ENCODE measurements around the gene TIFAB.

The TIFAB gene

GRCh38 chr5:135469911-135470310, 17.8 kb upstream of the TIFAB start:
- TF ChIP-seq EZH2 (IDR thresholded peaks at IDR 0.05; ENCODE audit: borderline replicate concordance, low read depth, low read length, severe bottlenecking) (no peak), CTCF (IDR thresholded peaks at IDR 0.05; ENCODE audit: borderline replicate concordance, extremely low read depth, low read length, poor library complexity, severe bottlenecking) (no peak)
- Histone ChIP-seq H3K9me3 (ENCODE audit: insufficient read depth, low read length, severe bottlenecking) (no peaks in the 10 kb centered on the region), H3K4me1 (ENCODE audit: insufficient read depth, low read length) (0 out of 2 replicates have a peak, but pooled peaks cover 2% of the 10 kb centered on the region), H3K4me3 (ENCODE audit: low read depth in 1 of 2, low read length in 2 of 2) (no peak overlapping the region), H2AFZ (ENCODE audit: low read depth, low read length) (no peak overlapping the region), H3K36me3 (ENCODE audit: insufficient read depth, low read length) (no peaks in the 10 kb centered on the region), H3K79me2 (ENCODE audit: insufficient read depth, low read length) (no peaks in the 10 kb centered on the region), H3K27ac (ENCODE audit: low read length) (no peak overlapping the region), H3K9ac (ENCODE audit: low read depth, low read length) (no peak overlapping the region), H3K4me2 (ENCODE audit: insufficient read depth, low read length) (no peak overlapping the region), H4K20me1 (ENCODE audit: insufficient read depth, low read length) (no peaks in the 10 kb centered on the region), H3K27me3 (ENCODE audit: insufficient read depth, low read length, poor library complexity) (peaks cover 54% of the 10 kb centered on the region)
- DNase-seq (no peak), ATAC-seq (ENCODE audit: insufficient read depth, low read depth) (no peak)

GRCh38 chr5:135468541-135468940, 16.4 kb upstream of the TIFAB start:
- Histone ChIP-seq H3K27me3 (ENCODE audit: insufficient read depth, low read length, poor library complexity) (peaks cover 46% of the 10 kb centered on the region), H3K4me2 (ENCODE audit: insufficient read depth, low read length) (no peak overlapping the region), H3K79me2 (ENCODE audit: insufficient read depth, low read length) (no peaks in the 10 kb centered on the region), H3K9me3 (ENCODE audit: insufficient read depth, low read length, severe bottlenecking) (no peaks in the 10 kb centered on the region), H3K36me3 (ENCODE audit: insufficient read depth, low read length) (no peaks in the 10 kb centered on the region), H3K4me3 (ENCODE audit: low read depth in 1 of 2, low read length in 2 of 2) (no peak overlapping the region), H3K27ac (ENCODE audit: low read length) (no peak overlapping the region), H4K20me1 (ENCODE audit: insufficient read depth, low read length) (no peaks in the 10 kb centered on the region), H3K9ac (ENCODE audit: low read depth, low read length) (no peak overlapping the region), H3K4me1 (ENCODE audit: insufficient read depth, low read length) (0 out of 2 replicates have a peak, but pooled peaks cover 2% of the 10 kb centered on the region), H2AFZ (ENCODE audit: low read depth, low read length) (no peak overlapping the region)
- ATAC-seq (ENCODE audit: insufficient read depth, low read depth), result no peak
- DNase-seq, result no peak
- TF ChIP-seq EZH2 (IDR thresholded peaks at IDR 0.05; ENCODE audit: borderline replicate concordance, low read depth, low read length, severe bottlenecking) (no peak), CTCF (IDR thresholded peaks at IDR 0.05; ENCODE audit: borderline replicate concordance, extremely low read depth, low read length, poor library complexity, severe bottlenecking) (no peak)

- no peak overlapping the region for H3K27ac ChIP-seq (ENCODE audit: low read length)
- H3K9me3 ChIP-seq (ENCODE audit: insufficient read depth, low read length, severe bottlenecking), result no peaks in the 10 kb centered on the region
- ATAC-seq (ENCODE audit: insufficient read depth, low read depth) (no peak), DNase-seq (no peak)
- 0 out of 2 replicates have a peak, but pooled peaks cover 2% of the 10 kb centered on the region for H3K4me1 ChIP-seq (ENCODE audit: insufficient read depth, low read length)
- H3K79me2 ChIP-seq (ENCODE audit: insufficient read depth, low read length), result no peaks in the 10 kb centered on the region
- no peak overlapping the region for H3K4me2 ChIP-seq (ENCODE audit: insufficient read depth, low read length)
- H3K27me3 ChIP-seq (ENCODE audit: insufficient read depth, low read length, poor library complexity), result peaks cover 42% of the 10 kb centered on the region
- no peak overlapping the region for H2AFZ ChIP-seq (ENCODE audit: low read depth, low read length)
- no peaks in the 10 kb centered on the region for H3K36me3 ChIP-seq (ENCODE audit: insufficient read depth, low read length)
- no peak for TF ChIP-seq EZH2 (IDR thresholded peaks at IDR 0.05; ENCODE audit: borderline replicate concordance, low read depth, low read length, severe bottlenecking)
- TF ChIP-seq CTCF (IDR thresholded peaks at IDR 0.05; ENCODE audit: borderline replicate concordance, extremely low read depth, low read length, poor library complexity, severe bottlenecking), result no peak
- H3K9ac ChIP-seq (ENCODE audit: low read depth, low read length), result no peak overlapping the region
- no peak overlapping the region for H3K4me3 ChIP-seq (ENCODE audit: low read depth in 1 of 2, low read length in 2 of 2)
- no peaks in the 10 kb centered on the region for H4K20me1 ChIP-seq (ENCODE audit: insufficient read depth, low read length)
These were observed 15.8 kb upstream of the TIFAB start for GRCh38 chr5:135467871-135468485.

All from DND-41 (cell line).